Measurements from ENCODE around the gene CAMKK1.

CAMKK1 gene

GRCh38 chr17:3923466-3924190 lies 30.8 kb upstream of the CAMKK1 start:
- Histone ChIP-seq H4K20me1 (ENCODE audit: insufficient read depth) (no peaks in the 10 kb centered on the region), H3K9ac (no peak overlapping the region), H3K79me2 (ENCODE audit: insufficient read depth, low read depth) (no peaks in the 10 kb centered on the region), H3K27ac (no peak overlapping the region), H2AFZ (ENCODE audit: low read depth) (no peak overlapping the region), H3K4me3 (IDR thresholded peaks at IDR 0.05; ENCODE audit: insufficient read depth, low read depth, low read length) (no peak overlapping the region), H3K27me3 (ENCODE audit: insufficient read depth, low read depth) (no peaks in the 10 kb centered on the region), H3K4me1 (ENCODE audit: low read depth, poor library complexity, severe bottlenecking) (no peaks in the 10 kb centered on the region), H3K36me3 (ENCODE audit: insufficient read depth) (no peaks in the 10 kb centered on the region), H3K4me2 (no peak overlapping the region)
- no peak for TF ChIP-seq CTCF (conservative IDR thresholded peaks at IDR 0.05; ENCODE audit: low read depth, low read length)

GRCh38 chr17:3922765-3923164 lies 29.9 kb upstream of the CAMKK1 start:
- H3K36me3 ChIP-seq (ENCODE audit: insufficient read depth) = no peaks in the 10 kb centered on the region
- H3K4me2 ChIP-seq = no peak overlapping the region

GRCh38 chr17:3921502-3922319 lies 28.9 kb upstream of the CAMKK1 start:
- Histone ChIP-seq H4K20me1 (ENCODE audit: insufficient read depth) (no peaks in the 10 kb centered on the region), H3K27ac (no peak overlapping the region), H3K9ac (no peak overlapping the region), H3K36me3 (ENCODE audit: insufficient read depth) (no peaks in the 10 kb centered on the region), H3K4me1 (ENCODE audit: low read depth, poor library complexity, severe bottlenecking) (no peaks in the 10 kb centered on the region), H3K4me2 (no peak overlapping the region), H2AFZ (ENCODE audit: low read depth) (no peak overlapping the region), H3K4me3 (IDR thresholded peaks at IDR 0.05; ENCODE audit: insufficient read depth, low read depth, low read length) (no peak overlapping the region), H3K27me3 (ENCODE audit: insufficient read depth, low read depth) (no peaks in the 10 kb centered on the region), H3K79me2 (ENCODE audit: insufficient read depth, low read depth) (no peaks in the 10 kb centered on the region)
- no peak for TF ChIP-seq CTCF (conservative IDR thresholded peaks at IDR 0.05; ENCODE audit: low read depth, low read length)

More at GRCh38 chr17:3922765-3923164, 29.9 kb upstream of the CAMKK1 start:
- no peaks in the 10 kb centered on the region for H3K27me3 ChIP-seq (ENCODE audit: insufficient read depth, low read depth)
- no peak overlapping the region for H2AFZ ChIP-seq (ENCODE audit: low read depth)
- H3K79me2 ChIP-seq (ENCODE audit: insufficient read depth, low read depth) = no peaks in the 10 kb centered on the region
- H3K4me1 ChIP-seq (ENCODE audit: low read depth, poor library complexity, severe bottlenecking) = no peaks in the 10 kb centered on the region
- H3K4me3 ChIP-seq (IDR thresholded peaks at IDR 0.05; ENCODE audit: insufficient read depth, low read depth, low read length) = no peak overlapping the region
- no peak for TF ChIP-seq CTCF (conservative IDR thresholded peaks at IDR 0.05; ENCODE audit: low read depth, low read length)
- H4K20me1 ChIP-seq (ENCODE audit: insufficient read depth) = no peaks in the 10 kb centered on the region
- H3K27ac ChIP-seq = no peak overlapping the region
- no peak overlapping the region for H3K9ac ChIP-seq

- H3K27ac ChIP-seq = no peak overlapping the region
- no peak overlapping the region for H2AFZ ChIP-seq (ENCODE audit: low read depth)
- no peak for TF ChIP-seq CTCF (conservative IDR thresholded peaks at IDR 0.05; ENCODE audit: low read depth, low read length)
- H3K4me2 ChIP-seq = no peak overlapping the region
- no peaks in the 10 kb centered on the region for H3K4me1 ChIP-seq (ENCODE audit: low read depth, poor library complexity, severe bottlenecking)
- H4K20me1 ChIP-seq (ENCODE audit: insufficient read depth) = no peaks in the 10 kb centered on the region
- no peak overlapping the region for H3K9ac ChIP-seq
- H3K79me2 ChIP-seq (ENCODE audit: insufficient read depth, low read depth) = no peaks in the 10 kb centered on the region
- no peaks in the 10 kb centered on the region for H3K36me3 ChIP-seq (ENCODE audit: insufficient read depth)
- H3K4me3 ChIP-seq (IDR thresholded peaks at IDR 0.05; ENCODE audit: insufficient read depth, low read depth, low read length) = no peak overlapping the region
- H3K27me3 ChIP-seq (ENCODE audit: insufficient read depth, low read depth) = no peaks in the 10 kb centered on the region
Observed at GRCh38 chr17:3921006-3921405, 28.2 kb upstream of the CAMKK1 start.

All from KMS-11 (cell line).